NCI-H1436 (cell line): Measurements from ENCODE around the gene TREML1.
"Not testable (repeated sequence)": the region's sequence is repeated elsewhere in the genome, so short reads cannot be mapped to it uniquely, and the experiment has no call there.

Experiments
- DNase-seq: peaks from one replicate; lab custom pipeline; 2025; lab: John Stamatoyannopoulos, UW

TREML1 gene

DNA sequence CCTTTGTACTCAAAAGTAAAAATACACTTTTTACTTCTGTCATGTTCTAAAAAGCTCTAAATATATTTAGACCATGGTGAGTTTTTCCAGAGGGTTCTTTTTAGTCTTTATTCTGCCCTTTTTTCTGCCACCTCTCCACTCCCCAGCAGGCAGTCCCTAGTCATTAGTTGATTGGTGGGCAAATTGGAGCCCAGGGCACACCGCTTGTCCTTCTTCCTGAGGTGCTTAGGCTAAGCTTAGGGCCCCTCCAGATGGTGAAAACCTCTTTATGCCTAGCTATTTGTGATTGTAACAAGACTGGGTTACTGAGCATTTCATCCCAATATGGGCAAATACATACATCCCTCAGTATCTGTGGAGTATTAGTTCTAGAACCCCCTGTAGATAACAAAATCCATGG, 6.2 kb downstream of the TREML1 start:
- DNase-seq: no peak

DNA sequence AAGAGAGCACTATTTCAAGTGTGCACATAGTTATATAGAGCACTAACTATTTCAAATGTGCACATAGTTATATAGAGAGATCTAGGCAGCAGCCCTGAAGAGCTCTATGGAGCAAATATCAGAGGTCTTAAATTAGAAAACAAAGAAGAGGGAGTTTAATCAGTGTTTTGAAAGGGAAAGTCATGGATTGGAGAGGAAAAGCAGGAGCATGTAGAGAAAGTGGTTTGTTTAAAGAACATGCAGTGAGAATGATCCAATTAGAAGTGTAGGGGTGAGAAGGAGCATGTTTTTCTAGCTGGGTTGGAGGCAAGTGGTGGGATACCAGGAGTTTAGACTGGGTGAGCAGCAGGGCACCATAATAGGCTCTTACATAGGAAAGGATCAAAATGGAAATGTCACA, 17.2 kb downstream of the TREML1 start:
- no peak for DNase-seq

DNA sequence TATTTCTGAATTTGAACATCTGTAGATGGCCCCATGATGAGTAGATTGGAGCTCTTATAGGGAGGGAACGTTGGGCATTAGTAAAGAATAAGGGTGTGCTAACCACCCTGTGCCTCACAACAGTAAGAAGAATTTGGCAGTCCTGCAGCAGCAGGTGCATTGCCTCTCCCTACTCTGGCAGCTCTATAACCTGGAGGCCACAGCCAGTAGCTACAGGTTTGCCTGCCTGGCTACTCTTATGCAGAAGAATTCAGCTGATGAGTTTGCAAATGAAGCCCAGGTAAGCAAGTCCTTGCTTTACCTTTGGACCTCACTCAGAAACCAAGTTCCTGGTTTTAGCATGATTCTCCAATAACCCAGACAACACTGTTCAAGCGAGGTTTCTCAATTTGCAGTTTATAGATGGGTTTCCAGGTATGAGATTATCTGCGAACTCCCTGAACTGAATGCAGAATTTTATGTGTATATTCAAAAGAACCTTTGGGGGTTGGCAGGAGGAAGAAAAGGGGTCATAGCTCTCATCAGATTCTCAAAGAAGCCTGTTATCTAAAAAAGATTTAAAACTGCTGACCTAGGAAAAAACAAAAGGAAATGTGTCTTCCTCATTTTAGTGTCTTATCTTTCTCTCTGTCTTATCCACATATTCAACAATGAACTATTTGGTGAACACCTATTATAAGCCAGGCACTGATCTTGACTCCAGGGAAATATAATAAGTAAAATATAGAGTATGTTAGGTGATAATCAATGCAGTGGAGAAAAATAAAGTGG, 18.9 kb downstream of the TREML1 start:
- DNase-seq: no peak

DNA sequence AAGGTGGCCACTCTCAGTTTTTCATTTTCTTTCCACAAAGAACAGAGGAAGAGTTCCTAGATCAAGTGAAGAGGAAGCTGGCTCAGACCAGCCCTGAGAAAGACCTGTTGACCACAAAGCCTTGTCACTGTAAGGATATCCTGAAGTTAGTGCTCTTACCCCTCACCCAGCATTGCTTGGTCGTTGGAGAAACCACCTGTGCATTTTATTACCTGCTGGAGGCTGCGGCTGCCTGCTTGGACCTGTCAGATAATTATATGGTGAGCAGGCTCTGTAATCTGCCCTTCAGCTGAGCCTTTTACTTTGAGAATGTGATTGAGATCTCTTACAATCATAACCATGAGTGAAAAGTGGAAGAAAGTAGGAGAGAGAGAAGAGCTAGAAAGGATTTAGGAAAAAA, 21.9 kb downstream of the TREML1 start:
- DNase-seq: peak; percentile 36

DNA sequence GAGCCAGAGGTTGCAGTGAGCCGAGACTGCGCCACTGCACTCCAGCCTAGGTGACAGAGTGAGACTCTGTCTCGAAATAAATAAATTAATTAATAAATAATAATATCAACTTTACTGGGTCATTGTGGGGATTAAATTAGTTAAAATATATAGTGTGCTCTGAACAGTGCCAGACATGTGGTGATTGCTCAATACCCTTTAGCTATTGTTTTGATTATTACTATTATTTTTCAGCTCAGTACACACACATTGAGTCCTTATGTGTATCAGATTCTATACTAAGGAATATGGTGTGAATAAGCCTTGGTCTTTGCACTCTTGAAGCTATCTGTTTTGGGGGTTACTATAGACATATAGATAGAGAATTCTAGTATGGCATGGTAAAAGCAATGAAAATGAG, 28.9 kb downstream of the TREML1 start:
- DNase-seq: no peak

DNA sequence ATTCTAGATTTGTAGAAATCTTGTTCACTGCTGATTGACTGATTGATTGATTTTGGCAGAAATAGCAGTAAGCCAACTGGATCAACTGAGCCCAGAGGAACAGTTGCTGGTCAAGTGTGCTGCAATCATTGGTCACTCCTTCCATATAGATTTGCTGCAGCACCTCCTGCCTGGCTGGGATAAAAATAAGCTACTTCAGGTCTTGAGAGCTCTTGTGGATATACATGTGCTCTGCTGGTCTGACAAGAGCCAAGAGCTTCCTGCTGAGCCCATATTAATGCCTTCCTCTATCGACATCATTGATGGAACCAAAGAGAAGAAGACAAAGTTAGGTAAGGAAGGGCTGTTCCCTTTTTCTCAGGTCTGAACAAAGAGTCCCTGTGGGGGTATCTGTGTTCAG, 31.2 kb downstream of the TREML1 start:
- no peak for DNase-seq

DNA sequence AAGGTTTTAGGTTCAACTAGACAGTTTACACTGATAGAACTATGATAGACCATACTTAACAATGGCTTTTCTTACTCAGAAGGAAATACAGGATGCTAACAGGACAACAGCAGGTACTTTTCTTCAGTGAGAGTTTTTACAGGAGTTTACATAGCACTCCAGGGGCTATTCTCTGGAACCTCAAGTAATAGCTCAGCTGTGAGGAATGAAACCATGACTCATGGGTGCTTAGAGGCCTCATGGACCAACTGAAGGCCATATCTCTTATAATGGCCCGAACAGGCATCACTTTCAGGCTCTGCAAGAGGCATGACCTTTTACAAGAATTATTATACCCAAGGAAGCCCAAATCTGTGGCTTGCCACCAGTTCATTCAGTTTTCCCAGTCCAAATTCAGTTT, 31.8 kb downstream of the TREML1 start:
- no peak for DNase-seq

DNA sequence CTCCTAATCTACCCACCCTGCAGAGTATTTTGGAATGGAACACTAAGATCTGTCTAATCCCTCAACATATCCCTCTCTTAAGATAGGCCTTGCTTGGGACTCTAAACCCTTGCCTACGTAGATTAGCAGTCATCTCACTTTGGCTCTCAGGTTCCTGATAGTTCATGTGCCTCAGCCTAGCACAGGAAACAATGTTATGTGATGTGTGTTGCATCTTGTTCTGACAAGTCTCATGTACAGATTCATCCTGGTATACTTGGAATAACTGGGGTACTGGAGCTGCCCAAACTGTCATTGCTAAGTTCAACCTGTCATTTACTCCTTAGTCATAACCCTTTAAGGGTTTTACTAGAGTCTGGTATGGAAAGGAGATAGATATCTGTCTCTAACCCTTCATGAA, 34.1 kb downstream of the TREML1 start:
- no peak for DNase-seq

DNA sequence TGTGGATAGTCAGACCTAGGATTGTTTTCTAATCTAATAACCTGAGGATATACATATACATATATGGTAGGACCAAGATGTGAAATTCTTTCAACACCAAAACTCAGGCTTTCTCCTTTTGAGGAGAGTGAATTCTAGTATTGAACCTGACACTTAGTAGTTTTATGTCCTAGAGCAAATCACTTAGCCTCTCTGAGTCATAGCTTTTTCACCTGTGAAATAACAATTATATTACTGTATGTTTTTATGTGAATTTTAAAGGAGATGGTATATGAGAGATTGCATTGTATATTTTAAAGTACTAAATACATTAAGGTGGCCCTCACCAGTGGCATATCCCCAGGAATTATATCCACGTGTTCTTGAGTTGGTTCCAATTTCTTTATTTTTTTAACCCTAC, 34.6 kb downstream of the TREML1 start:
- DNase-seq: no peak

DNA sequence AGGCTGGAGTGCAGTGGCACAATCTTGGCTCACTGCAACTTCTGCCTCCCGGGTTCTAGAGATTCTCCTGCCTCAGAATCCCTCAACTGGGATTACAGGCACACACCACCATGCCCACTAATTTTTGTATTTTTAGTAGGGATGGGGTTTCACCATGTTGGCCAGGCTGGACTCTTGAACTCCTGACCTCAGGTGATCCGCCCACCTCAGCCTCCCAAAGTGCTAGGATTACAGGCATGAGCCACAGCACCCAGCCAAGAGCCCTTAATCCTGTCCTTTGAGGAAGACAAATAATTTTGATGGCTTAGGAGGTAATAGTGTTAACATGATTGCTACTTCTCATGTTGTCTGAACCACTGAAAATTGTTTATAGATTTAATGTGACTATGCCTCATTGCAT, 39.1 kb downstream of the TREML1 start:
- not testable (repeated sequence) for DNase-seq

DNA sequence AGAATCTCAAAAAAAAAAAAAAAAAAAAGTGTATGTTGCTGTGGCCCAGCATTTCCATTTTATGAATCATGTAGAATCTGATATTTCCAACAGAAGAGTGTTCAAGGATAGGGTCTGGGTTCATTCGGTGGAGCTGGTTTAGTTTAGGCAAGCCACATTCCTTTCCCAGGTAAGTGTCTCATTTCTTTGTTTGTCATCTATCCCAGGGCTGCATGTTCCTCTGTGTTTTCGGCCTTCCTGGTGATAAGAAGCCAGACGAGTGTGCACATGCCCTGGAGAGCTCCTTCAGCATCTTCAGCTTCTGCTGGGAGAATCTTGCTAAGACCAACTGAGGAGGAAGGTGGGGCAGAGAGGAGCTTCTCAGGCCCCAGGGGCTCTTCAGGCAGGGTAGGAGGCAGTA, 43.1 kb downstream of the TREML1 start:
- DNase-seq: no peak

DNA sequence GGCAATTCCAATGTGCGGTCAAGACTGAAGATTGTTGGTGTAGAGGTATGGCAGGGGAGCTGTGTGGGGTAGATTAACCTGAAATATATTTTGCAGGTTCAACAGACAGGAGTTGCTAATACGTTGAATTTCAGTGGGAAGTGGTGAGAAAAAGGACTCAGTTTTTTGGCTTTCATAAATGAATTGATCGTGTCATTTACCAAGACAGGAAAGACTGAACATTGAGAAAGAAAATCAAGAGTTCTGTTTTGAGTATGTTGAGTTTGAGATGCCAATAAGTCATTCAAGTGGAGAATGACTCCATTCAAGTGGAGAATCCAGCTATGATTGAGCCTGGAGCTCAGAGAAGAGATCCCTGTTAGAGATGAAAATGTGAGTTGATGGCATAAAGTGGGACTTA, 50.3 kb downstream of the TREML1 start:
- no peak for DNase-seq

DNA sequence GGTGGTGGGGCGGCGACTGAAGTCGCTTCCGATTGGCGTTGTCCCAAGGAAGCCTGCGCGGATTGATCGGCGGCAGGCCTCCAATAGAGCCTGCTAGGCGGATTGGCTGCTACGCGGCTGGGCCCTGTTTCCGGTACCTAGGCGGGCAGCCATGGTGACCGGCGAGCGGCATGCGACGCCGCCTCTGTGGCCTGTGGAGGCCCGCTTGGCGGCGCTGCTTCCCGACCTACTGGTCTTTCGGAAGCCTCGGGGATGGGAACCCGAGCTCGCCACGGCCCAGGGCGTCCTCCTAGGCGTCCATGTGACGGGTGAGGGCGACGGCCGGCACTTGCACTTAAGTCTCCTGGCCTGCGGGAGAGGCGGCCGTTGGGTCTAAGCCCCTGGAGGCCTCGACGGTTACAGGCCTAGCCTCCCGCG, 53.3 kb downstream of the TREML1 start:
- DNase-seq: no peak
